NCI-H2081 treated with DMSO at 0.1 percent for 48 hours (cell line): ENCODE measurements around the gene DCTN4.

Experiments used
- DNase-seq: peaks from one replicate; lab custom pipeline; 2025; lab: John Stamatoyannopoulos, UW

Gene DCTN4

GRCh38 chr5:150740992-150741391 is 17.8 kb downstream of the DCTN4 start:
- no peak for DNase-seq

DNA sequence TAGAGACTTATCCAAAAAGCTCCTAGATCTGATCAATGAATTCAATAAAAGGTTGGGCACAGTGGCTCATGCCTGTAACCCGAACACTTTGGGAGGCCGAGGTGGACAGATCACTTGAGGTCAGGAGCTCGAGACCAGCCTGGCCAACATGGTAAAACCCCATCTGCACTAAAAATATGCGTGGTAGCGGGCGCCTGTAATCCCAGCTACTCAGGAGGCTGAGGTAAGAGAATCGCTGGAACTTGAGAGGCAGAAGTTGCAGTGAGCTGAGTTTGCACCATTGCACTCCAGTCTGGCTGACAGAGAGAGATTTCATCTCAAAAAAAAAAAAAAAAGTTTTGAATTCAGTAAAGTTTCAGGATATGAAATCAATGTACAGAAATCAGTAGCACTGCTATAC is 20.0 kb downstream of the DCTN4 start:
- DNase-seq, result no peak

DNA sequence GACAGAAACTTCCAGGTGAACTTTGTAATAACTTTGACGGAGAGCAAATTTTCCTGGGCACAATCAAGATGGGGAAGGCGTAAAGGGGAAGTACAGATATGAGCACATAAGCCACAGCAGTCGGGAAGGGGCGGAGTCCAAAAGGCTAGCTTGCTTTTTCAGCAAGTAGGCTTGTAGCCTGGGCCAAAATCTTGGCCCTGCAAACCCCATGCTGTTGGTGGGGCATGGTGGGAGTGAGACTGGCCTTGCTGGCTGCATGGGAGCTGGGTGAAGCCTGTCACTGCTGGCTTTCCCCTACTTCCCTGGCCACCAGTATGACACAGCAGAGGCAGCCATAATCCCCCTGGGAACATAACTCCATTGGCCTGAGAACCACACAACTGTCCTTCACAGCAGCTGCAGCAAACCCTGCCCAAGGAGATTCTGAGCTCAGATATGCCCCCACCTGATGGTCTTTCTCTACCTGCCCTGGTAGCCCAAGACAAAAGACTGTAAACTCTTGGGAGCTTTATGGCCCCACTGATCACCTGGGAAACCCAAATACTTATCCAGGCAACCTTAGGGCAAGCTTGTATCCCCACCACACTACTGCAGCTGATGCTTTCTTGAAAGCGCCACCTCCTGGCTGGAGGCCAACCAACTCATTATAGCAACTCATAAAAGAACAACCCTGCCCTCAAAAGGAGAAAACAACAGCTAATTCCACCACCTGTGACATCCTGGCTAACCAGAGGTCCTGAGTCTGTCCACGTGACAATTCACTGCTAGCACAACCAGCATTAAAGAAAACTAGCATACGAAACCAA is 24.0 kb downstream of the DCTN4 start:
- DNase-seq, result no peak

DNA sequence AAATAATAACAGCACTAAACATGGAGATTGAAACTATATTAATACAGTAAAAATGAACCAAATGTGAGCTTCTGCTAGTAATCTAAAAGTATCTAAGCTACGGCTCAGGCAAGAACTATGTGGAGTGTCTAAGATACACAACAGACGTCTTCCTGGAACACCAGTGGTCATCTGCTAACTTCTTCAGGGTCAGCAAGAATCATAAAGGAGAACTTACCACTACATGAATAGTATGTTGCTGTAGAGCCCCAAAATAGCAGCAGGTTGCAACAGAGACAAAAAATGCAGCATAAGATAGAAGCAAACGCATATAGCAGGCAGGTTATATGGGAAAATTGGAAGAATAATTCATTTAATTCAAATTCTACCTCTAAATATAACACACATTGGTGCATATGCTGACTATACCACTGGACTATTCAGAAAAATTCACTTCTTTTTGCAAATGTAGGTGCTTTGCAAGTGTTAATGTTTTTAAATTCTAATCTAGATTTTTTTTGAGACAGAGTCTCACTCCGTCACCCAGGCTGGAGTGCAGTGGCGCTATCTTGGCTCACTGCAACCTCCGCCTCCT is 27.1 kb downstream of the DCTN4 start:
- DNase-seq, result no peak

GRCh38 chr5:150729859-150730258 is 29.0 kb downstream of the DCTN4 start:
- no peak for DNase-seq

GRCh38 chr5:150723845-150724244 is 35.0 kb downstream of the DCTN4 start:
- DNase-seq, result no peak

DNA sequence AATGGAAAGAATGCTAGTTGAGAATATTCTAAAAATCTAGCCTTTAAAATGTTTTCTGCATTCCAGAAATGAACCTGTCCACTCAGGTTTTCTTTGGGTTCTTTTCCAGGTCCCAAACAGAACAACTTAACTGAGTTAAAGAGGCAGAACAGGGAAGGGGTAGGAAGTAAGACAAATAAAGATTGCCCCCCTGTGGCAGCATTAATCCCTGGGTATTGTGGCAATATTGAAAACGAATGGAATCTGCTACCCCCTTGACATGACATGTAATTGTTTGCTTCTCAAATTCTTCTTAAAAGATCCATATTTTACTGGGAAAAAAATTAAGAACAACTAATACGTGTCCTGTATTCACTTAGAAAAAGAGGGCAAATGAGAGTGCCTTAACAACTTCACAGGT is 48.7 kb downstream of the DCTN4 start:
- no peak for DNase-seq

- DNase-seq, result no peak
Measured at GRCh38 chr5:150706776-150707390, 51.9 kb downstream of the DCTN4 start.

DNA sequence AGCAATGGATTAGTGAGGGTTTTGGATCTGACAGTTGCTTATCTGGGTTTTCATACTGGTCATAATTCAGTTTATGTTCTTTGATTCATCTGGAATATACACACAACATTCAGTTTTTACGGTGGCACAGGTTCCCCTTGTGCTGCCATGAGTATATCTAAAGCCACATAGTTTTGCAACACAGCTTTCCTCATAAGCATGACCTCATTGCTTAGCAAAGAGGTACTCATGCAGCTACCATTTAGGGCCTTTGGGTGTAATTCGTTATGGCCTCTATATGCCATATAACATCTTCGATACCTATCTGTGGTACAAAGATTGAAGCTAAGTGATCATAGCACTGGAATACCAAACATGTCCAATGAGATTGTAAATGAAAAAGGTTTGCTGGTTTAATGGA is 55.1 kb downstream of the DCTN4 start:
- DNase-seq, result no peak

DNA sequence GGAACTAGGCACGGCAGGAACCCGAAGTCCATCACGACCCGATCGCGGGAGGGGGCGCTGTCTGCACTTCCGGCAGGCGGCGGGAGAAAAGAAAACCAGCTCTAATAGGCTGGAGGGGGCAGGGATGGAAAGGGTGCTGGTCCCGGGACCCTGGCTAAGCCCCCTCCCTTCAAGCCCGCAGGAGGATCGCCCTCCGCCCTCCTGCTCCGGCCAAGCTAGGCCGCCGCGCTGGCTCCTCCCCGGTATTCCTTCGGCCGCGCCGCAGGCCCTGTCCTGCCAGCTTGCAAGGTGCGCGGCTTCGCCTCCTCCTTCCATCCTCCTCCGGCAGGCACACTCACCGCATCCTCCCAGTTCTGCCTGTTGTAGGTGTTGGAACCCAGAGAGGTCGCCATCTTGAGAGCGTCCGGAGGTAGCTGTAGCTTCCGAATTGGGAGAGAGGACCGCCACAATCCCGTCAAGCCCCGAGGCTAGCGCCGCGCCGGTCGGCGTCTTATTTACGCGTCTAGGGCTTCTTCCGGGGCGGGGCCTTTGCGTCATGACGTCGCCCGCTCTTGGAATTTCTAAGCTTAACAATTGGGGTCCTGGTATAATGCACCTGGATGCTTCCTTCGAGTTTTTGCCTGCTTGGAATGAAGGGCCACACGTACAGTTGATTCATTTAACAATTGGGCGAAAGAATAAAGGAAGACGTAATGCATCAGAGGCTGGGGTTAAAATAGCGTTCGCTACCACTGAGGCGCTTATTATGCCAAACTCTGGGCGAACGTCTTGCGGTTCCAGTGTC is 58.0 kb downstream of the DCTN4 start, which contains the start of gene RBM22:
Gene RBM22 (minus strand): TSS at position 469 of the 784 bp plus-strand sequence. CDS start 77 bp downstream, at position 392.
- peak; percentile 62 for DNase-seq

DNA sequence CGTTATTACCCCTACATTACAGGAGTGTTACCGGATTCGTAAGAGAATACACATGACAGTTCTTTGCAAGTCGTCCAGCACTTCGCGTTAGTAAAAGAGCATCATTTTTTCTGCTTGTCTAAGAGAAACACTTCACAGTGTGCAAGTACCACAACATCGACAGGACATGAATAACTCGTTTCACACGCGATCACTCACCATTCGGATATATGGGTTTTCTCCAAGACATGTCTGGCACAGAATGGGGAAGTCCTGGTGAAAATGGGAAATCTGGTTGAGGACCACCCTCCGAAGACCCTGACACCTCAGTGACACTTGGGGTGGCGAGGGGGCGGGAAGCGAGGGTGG is 58.6 kb downstream of the DCTN4 start:
- DNase-seq, result no peak

- DNase-seq, result no peak
Measured at GRCh38 chr5:150694612-150695011, 64.2 kb downstream of the DCTN4 start.

DNA sequence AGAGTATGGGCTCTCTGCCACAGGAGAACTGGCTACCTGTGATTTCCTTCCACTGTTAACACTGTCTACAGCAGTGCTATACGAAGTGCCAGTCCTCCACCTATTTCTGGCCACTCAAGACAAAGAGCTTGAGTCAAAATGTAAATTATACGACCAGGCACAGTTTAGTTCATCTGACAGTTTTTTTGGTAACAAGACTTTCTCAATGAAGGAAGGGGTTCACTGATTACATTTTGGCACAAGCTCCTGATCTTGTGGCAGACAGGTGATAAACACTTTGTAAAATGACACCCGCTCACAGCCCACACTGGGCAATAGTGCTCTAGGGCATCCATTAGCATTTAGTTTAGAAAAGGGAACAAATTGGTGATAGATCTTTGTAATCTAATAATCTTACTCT is 66.5 kb downstream of the DCTN4 start:
- DNase-seq, result no peak

DNA sequence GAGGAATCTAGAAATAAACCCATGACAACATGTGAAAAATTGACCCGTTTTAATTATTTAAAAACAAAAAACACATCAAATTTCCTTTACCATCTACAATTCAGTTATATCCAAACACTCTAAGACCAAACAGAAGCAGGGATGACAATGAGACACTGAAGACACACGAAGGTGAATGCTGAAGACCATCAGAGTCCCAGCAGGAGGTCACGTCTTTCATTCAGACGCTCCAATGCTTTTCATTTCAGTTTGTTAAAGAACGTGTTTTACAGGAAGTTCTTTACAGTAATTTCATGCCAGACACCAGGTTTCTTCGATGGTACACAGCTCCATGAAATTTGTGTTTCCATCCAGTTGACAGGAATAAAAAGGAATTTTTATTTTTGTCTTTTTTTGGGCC is 68.1 kb downstream of the DCTN4 start:
- no peak for DNase-seq

GRCh38 chr5:150689120-150689519 is 69.7 kb downstream of the DCTN4 start:
- DNase-seq, result no peak

- no peak for DNase-seq
Measured at GRCh38 chr5:150676578-150676977, 82.2 kb downstream of the DCTN4 start.

DNA sequence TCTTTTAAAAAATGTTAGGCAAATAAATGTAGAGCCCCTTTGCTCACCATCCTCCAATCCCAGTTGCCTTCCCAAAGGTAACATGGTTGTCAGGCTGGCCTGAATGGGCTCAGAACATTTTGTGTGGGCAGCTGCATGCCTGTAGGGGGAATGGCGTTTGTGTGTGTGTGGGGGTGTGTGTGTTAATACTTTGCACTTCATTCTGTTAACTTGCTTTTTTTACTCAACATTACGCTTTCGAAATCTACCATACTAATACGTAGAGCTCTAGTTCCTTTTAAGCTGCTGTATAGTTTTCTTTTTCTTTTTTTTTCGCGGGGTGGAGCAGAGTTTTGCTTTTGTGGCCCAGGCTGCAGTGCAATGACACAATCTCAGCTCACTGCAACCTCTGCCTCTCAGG is 83.7 kb downstream of the DCTN4 start:
- DNase-seq, result no peak

DNA sequence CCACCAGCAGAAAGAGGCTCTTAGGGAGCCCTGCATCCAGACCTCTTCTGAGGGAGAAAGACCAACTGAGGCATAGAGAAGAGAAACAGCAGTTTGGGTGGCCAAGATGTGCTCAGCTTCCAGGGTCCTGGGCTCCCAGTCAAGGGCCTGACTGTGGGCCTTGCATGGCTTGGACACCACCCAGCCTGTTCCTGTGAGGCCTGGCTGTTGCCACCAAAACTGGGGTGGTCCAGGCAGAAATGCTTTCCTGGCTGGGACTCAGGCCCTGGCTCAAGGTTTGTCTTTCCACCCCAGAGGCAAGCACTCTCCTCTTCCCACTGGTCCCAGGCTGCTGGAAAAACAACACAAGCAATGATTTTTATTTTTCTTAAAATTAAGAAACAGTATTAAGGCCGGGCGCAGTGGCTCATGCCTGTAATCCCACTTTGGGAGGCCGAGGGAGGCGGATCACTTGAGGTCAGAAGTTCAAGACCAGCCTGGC is 84.4 kb downstream of the DCTN4 start:
- DNase-seq, result no peak

DNA sequence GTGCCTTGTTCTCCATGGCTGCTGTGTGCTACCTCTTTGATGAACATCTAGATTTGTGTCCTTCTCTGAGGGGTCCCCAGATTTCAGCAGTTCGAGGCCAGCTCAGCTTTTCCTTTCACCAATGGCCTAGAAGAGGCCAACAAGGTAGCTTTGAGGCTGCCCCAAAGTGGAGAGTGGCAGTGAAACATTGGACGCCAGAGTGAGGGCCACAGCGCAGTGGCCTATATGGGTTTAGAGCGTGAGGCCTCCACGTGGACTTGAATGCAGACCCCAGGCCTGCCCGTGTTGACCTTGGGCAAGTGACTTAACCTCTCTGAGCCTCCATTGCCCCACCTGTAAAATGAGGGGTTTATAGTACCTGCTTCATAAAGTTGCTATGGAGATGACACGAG is 85.9 kb downstream of the DCTN4 start:
- no peak for DNase-seq

GRCh38 chr5:150672237-150672883 is 86.5 kb downstream of the DCTN4 start:
- DNase-seq, result no peak

- no peak for DNase-seq
Measured at GRCh38 chr5:150671509-150672236, 87.1 kb downstream of the DCTN4 start.
